ENCODE results near the gene KY. TPM values are rescaled to one million over a fixed set of nuclear protein-coding genes. Genes with fewer than 3 reads are reported as not detected.

The KY gene
- total RNA-seq, 2 donors from 2014 or later, result not detected

- peaks cover 0 to 3% of the 10 kb centered on the region in 2 donors for H3K27me3 Mint-ChIP-seq
- no peak overlapping the region for H3K4me3 Mint-ChIP-seq
- H3K9me3 Mint-ChIP-seq, result no peaks in the 10 kb centered on the region
- DNase-seq (ENCODE audit: low spot score) (no peak), ATAC-seq (no peak)
- no peak overlapping the region for H3K27ac Mint-ChIP-seq
- no peaks in the 10 kb centered on the region for H3K4me1 Mint-ChIP-seq (ENCODE audit: low read depth in 2 of 2)
- no peaks in the 10 kb centered on the region for H3K36me3 Mint-ChIP-seq
Observed at GRCh38 chr3:134646086-134646485, 4.7 kb downstream of the KY start.

- H3K9me3 Mint-ChIP-seq, result no peaks in the 10 kb centered on the region
- ATAC-seq, result no peak
Observed at GRCh38 chr3:134645515-134645914, 5.3 kb downstream of the KY start.

GRCh38 chr3:134644731-134645514 lies 5.9 kb downstream of the KY start:
- DNase-seq (ENCODE audit: low spot score) (no peak), ATAC-seq (peak in 1 of 2 donors; percentile 4)
- Mint-ChIP-seq H3K9me3 (no peaks in the 10 kb centered on the region), H3K27me3 (no peaks in the 10 kb centered on the region), H3K27ac (no peak overlapping the region), H3K4me3 (no peak overlapping the region), H3K4me1 (ENCODE audit: low read depth in 2 of 2) (no peaks in the 10 kb centered on the region), H3K36me3 (no peaks in the 10 kb centered on the region)

More at GRCh38 chr3:134645515-134645914, 5.3 kb downstream of the KY start:
- Mint-ChIP-seq H3K27me3 (peaks cover 0 to 3% of the 10 kb centered on the region in 2 donors), H3K27ac (no peak overlapping the region), H3K4me3 (no peak overlapping the region), H3K4me1 (ENCODE audit: low read depth in 2 of 2) (no peaks in the 10 kb centered on the region), H3K36me3 (no peaks in the 10 kb centered on the region)
- no peak for DNase-seq (ENCODE audit: low spot score)

GRCh38 chr3:134643150-134643675 lies 7.6 kb downstream of the KY start:
- no peak overlapping the region for H3K4me3 Mint-ChIP-seq
- no peaks in the 10 kb centered on the region for H3K36me3 Mint-ChIP-seq
- peaks cover 0 to 7% of the 10 kb centered on the region in 2 donors for H3K27me3 Mint-ChIP-seq
- DNase-seq (ENCODE audit: low spot score) (no peak), ATAC-seq (no peak)
- no peaks in the 10 kb centered on the region for H3K4me1 Mint-ChIP-seq (ENCODE audit: low read depth in 2 of 2)
- no peaks in the 10 kb centered on the region for H3K9me3 Mint-ChIP-seq
- H3K27ac Mint-ChIP-seq, result no peak overlapping the region

- no peak overlapping the region for H3K27ac Mint-ChIP-seq
- no peak for DNase-seq (ENCODE audit: low spot score)
Observed at GRCh38 chr3:134642445-134643149, 8.2 kb downstream of the KY start.

GRCh38 chr3:134641671-134642300 lies 9.0 kb downstream of the KY start:
- H3K4me3 Mint-ChIP-seq, result no peak overlapping the region
- ATAC-seq (no peak), DNase-seq (ENCODE audit: low spot score) (no peak)
- peaks cover 2 to 11% of the 10 kb centered on the region in 2 donors for H3K27me3 Mint-ChIP-seq
- no peaks in the 10 kb centered on the region for H3K36me3 Mint-ChIP-seq
- H3K27ac Mint-ChIP-seq, result no peak overlapping the region
- H3K9me3 Mint-ChIP-seq, result no peaks in the 10 kb centered on the region
- no peaks in the 10 kb centered on the region for H3K4me1 Mint-ChIP-seq (ENCODE audit: low read depth in 2 of 2)

More at GRCh38 chr3:134642445-134643149, 8.2 kb downstream of the KY start:
- H3K4me1 Mint-ChIP-seq (ENCODE audit: low read depth in 2 of 2), result no peaks in the 10 kb centered on the region
- no peaks in the 10 kb centered on the region for H3K36me3 Mint-ChIP-seq
- no peak for ATAC-seq
- peaks cover 2 to 11% of the 10 kb centered on the region in 2 donors for H3K27me3 Mint-ChIP-seq
- no peaks in the 10 kb centered on the region for H3K9me3 Mint-ChIP-seq
- no peak overlapping the region for H3K4me3 Mint-ChIP-seq

GRCh38 chr3:134640872-134641470 lies 9.9 kb downstream of the KY start:
- Mint-ChIP-seq H3K27ac (no peak overlapping the region), H3K4me1 (ENCODE audit: low read depth in 2 of 2) (no peaks in the 10 kb centered on the region), H3K4me3 (no peak overlapping the region), H3K9me3 (no peaks in the 10 kb centered on the region), H3K36me3 (no peaks in the 10 kb centered on the region), H3K27me3 (peaks cover 2 to 11% of the 10 kb centered on the region in 2 donors)
- ATAC-seq (no peak), DNase-seq (ENCODE audit: low spot score) (no peak)

- Mint-ChIP-seq H3K9me3 (no peaks in the 10 kb centered on the region), H3K27ac (no peak overlapping the region), H3K36me3 (no peaks in the 10 kb centered on the region), H3K4me3 (no peak overlapping the region), H3K27me3 (peaks cover 2 to 11% of the 10 kb centered on the region in 2 donors), H3K4me1 (ENCODE audit: low read depth in 2 of 2) (no peaks in the 10 kb centered on the region)
- ATAC-seq, result no peak
- DNase-seq (ENCODE audit: low spot score), result no peak
Observed at GRCh38 chr3:134640378-134640777, 10.4 kb downstream of the KY start.

- Mint-ChIP-seq H3K4me3 (no peak overlapping the region), H3K9me3 (no peaks in the 10 kb centered on the region), H3K36me3 (no peaks in the 10 kb centered on the region), H3K27me3 (peaks cover 2 to 11% of the 10 kb centered on the region in 2 donors), H3K4me1 (ENCODE audit: low read depth in 2 of 2) (no peaks in the 10 kb centered on the region), H3K27ac (no peak overlapping the region)
- DNase-seq (ENCODE audit: low spot score) (no peak), ATAC-seq (no peak)
Observed at GRCh38 chr3:134638385-134639030, 12.3 kb downstream of the KY start.

GRCh38 chr3:134636406-134636805 lies 14.4 kb downstream of the KY start:
- ATAC-seq (no peak), DNase-seq (ENCODE audit: low spot score) (no peak)
- Mint-ChIP-seq H3K4me1 (ENCODE audit: low read depth in 2 of 2) (no peaks in the 10 kb centered on the region), H3K27ac (no peak overlapping the region), H3K4me3 (no peak overlapping the region), H3K36me3 (peaks cover 10% of the 10 kb centered on the region), H3K27me3 (peaks cover 5 to 26% of the 10 kb centered on the region in 2 donors), H3K9me3 (no peaks in the 10 kb centered on the region)

- Mint-ChIP-seq H3K27me3 (peaks cover 6 to 25% of the 10 kb centered on the region in 2 donors), H3K36me3 (peaks cover 20% of the 10 kb centered on the region), H3K4me1 (ENCODE audit: low read depth in 2 of 2) (peaks cover 0 to 12% of the 10 kb centered on the region in 2 donors), H3K4me3 (no peak overlapping the region), H3K9me3 (peaks cover 9% of the 10 kb centered on the region), H3K27ac (no peak overlapping the region)
- no peak for DNase-seq (ENCODE audit: low spot score)
- no peak for ATAC-seq
Observed at GRCh38 chr3:134630506-134630905, 20.3 kb downstream of the KY start.

- H3K9me3 Mint-ChIP-seq, result peaks cover 9% of the 10 kb centered on the region
- H3K36me3 Mint-ChIP-seq, result peaks cover 20% of the 10 kb centered on the region
- H3K27ac Mint-ChIP-seq, result no peak overlapping the region
- ATAC-seq (peak in 1 of 2 donors; percentile 48), DNase-seq (ENCODE audit: low spot score) (no peak)
- peaks cover 0 to 12% of the 10 kb centered on the region in 2 donors for H3K4me1 Mint-ChIP-seq (ENCODE audit: low read depth in 2 of 2)
- peaks cover 6 to 25% of the 10 kb centered on the region in 2 donors for H3K27me3 Mint-ChIP-seq
- no peak overlapping the region for H3K4me3 Mint-ChIP-seq
Observed at GRCh38 chr3:134628884-134629283, 21.9 kb downstream of the KY start.

- Mint-ChIP-seq H3K4me3 (no peak overlapping the region), H3K27ac (no peak overlapping the region), H3K27me3 (peaks cover 6 to 24% of the 10 kb centered on the region in 2 donors), H3K36me3 (peaks cover 20% of the 10 kb centered on the region), H3K9me3 (peaks cover 9% of the 10 kb centered on the region), H3K4me1 (ENCODE audit: low read depth in 2 of 2) (peaks cover 0 to 12% of the 10 kb centered on the region in 2 donors)
- ATAC-seq (no peak), DNase-seq (ENCODE audit: low spot score) (no peak)
Observed at GRCh38 chr3:134627831-134628230, 23.0 kb downstream of the KY start.
